Activated CD8-positive, alpha-beta T cell treated with anti-CD3 and anti-CD28 coated beads for 36 hours (primary cell): Measurements from ENCODE around the gene FAF1. TPM values are rescaled to one million over a fixed set of nuclear protein-coding genes. Genes with fewer than 3 reads are reported as not detected.

Experiments used
- ATAC-seq: fragments of 200-7000 bp; cut with Tn5 transposase; one replicate; pipeline ENCODE4 v1.10.0; 2021; ENCODE audit warnings: mild to moderate bottlenecking, moderate library complexity
- CTCF ChIA-PET: fragments of 350-600 bp; sonication (Branson Sonifier 250); formaldehyde crosslinking; loops from one replicate; lab custom pipeline; 2021; ENCODE audit warnings: antibody characterized with exemption; lab: Charles Lee
- POLR2A ChIA-PET: fragments of 350-600 bp; sonication (Branson Sonifier 250); formaldehyde crosslinking; loops from one replicate; lab custom pipeline; 2021; ENCODE audit warnings: antibody characterized with exemption; lab: Charles Lee
- DNase-seq: peaks from one replicate; pipeline ENCODE4 v3.0.0-alpha.2; 2020
- H3K27ac Mint-ChIP-seq: one replicate; pipeline ENCODE4 v1.8.0; 2021; ENCODE audit warnings: mild to moderate bottlenecking, mixed read lengths
- H3K27me3 Mint-ChIP-seq: one replicate; pipeline ENCODE4 v1.8.0; 2021; ENCODE audit warnings: mixed read lengths
- H3K36me3 Mint-ChIP-seq: one replicate; pipeline ENCODE4 v1.8.0; 2021; ENCODE audit warnings: low read depth, mixed read lengths
- H3K4me1 Mint-ChIP-seq: one replicate; pipeline ENCODE4 v1.8.0; 2021; ENCODE audit warnings: low read depth, mixed read lengths
- H3K4me3 Mint-ChIP-seq: one replicate; pipeline ENCODE4 v1.8.0; 2021; ENCODE audit warnings: mild to moderate bottlenecking, moderate library complexity, mixed read lengths
- H3K9me3 Mint-ChIP-seq: one replicate; pipeline ENCODE4 v1.8.0; 2021; ENCODE audit warnings: mixed read lengths
- intact Hi-C: fragments of 100-400 bp; cut with micrococcal nuclease; formaldehyde crosslinking; loops from one replicate; pipeline ENCODE4 v1.10.0; 2022
- total RNA-seq, 2 experiments: library from RNA; stranded (reverse); gene quantifications; one replicate each; pipeline ENCODE4 v1.2.3, GENCODE V29; 2021
- TF ChIP-seq, protein P1 (sequence below): fragments of 200-600 bp; IDR thresholded peaks from one replicate; pipeline ENCODE4 v1.8.0; 2022; ENCODE audit warnings: antibody characterized with exemption, mild to moderate bottlenecking

FAF1 gene
- total RNA-seq, 2 experiments from 2014 or later = 82.2 to 87.0 TPM

DNA sequence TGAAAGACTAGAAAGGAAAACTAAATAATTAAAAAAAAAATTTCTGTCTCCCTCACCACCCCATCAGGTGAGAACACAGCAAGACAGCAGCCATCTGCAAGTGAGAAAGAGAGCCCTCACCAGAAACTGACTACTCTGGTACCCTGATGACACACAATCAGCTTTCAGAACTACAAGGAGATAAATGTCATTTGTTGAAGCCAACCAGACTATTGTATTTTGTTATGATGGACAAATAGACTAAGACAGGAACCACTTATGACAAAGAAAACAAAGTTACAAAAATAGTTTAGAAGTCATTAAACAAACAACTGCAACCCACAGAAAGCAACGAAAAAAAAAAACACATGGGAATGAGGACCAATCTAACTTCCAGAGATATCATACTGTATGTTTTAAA, 98.3 kb downstream of the FAF1 start:
- TF ChIP-seq, protein P1, sequence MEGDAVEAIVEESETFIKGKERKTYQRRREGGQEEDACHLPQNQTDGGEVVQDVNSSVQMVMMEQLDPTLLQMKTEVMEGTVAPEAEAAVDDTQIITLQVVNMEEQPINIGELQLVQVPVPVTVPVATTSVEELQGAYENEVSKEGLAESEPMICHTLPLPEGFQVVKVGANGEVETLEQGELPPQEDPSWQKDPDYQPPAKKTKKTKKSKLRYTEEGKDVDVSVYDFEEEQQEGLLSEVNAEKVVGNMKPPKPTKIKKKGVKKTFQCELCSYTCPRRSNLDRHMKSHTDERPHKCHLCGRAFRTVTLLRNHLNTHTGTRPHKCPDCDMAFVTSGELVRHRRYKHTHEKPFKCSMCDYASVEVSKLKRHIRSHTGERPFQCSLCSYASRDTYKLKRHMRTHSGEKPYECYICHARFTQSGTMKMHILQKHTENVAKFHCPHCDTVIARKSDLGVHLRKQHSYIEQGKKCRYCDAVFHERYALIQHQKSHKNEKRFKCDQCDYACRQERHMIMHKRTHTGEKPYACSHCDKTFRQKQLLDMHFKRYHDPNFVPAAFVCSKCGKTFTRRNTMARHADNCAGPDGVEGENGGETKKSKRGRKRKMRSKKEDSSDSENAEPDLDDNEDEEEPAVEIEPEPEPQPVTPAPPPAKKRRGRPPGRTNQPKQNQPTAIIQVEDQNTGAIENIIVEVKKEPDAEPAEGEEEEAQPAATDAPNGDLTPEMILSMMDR = no peak
- ChIA-PET CTCF (interaction anchor here (1.8 to 3.0 kb wide), 2 partner anchors 11 to 87 kb away, joined by 8 to 11 read pairs; no protein-coding TSS in a partner anchor), POLR2A (no interaction called here)
- peaks cover 18% of the 10 kb centered on the region for H3K4me1 Mint-ChIP-seq
- H3K9me3 Mint-ChIP-seq = peaks cover 38% of the 10 kb centered on the region
- no peak overlapping the region for H3K27ac Mint-ChIP-seq
- no peak for ATAC-seq
- H3K36me3 Mint-ChIP-seq = peaks cover 27% of the 10 kb centered on the region
- intact Hi-C loops = no loop called here
- H3K27me3 Mint-ChIP-seq = no peaks in the 10 kb centered on the region
- DNase-seq = no peak
- no peak overlapping the region for H3K4me3 Mint-ChIP-seq

DNA sequence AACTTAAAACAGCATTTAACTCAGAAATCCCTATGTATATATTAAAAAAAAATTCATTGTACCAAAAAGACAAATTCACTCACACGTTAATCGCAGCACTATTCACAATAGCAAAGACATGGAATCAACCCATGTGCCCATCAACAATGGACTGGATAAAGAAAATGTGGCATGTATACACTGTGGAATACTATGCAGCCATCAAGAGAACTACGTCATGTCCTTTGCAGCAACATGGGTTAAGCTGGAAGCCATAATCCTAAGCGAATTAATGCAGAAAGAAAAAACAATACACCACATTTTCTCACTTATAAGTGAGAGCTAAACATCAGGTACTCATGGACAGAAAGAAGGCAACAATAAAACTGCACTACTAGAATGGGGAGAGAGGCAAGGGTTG, 99.4 kb downstream of the FAF1 start:
- Mint-ChIP-seq H3K27me3 (no peaks in the 10 kb centered on the region), H3K27ac (no peak overlapping the region), H3K9me3 (peaks cover 28% of the 10 kb centered on the region), H3K4me3 (no peak overlapping the region), H3K4me1 (peaks cover 18% of the 10 kb centered on the region), H3K36me3 (peaks cover 19% of the 10 kb centered on the region)
- TF ChIP-seq, protein P1 = no peak
- DNase-seq (no peak), ATAC-seq (no peak)
- intact Hi-C loops = no loop called here
- POLR2A ChIA-PET = no interaction called here
- CTCF ChIA-PET = interaction anchor here (1.4 kb wide), 1 partner anchor 14 kb away, joined by 3 read pairs; no protein-coding TSS in a partner anchor

DNA sequence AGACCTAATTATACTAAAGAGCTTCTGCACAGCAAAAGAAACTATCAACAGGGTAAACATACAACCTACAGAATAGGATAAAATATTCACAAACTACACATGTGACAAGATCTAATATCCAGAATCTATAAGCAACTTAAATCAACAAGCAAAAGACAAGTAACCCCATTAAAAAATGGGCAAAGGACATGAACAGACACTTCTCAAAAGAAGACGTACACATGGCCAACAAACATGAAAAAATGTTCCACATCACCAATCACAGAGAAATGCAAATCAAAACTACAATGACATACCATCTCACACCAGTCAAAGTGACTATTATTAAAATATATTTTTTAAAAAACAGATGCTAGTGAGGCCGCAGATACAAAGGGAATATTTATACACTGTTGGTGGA, 99.8 kb downstream of the FAF1 start:
- POLR2A ChIA-PET = no interaction called here
- peaks cover 28% of the 10 kb centered on the region for H3K9me3 Mint-ChIP-seq
- H3K27me3 Mint-ChIP-seq = no peaks in the 10 kb centered on the region
- peaks cover 19% of the 10 kb centered on the region for H3K36me3 Mint-ChIP-seq
- intact Hi-C loops = no loop called here
- no peak for DNase-seq
- peaks cover 18% of the 10 kb centered on the region for H3K4me1 Mint-ChIP-seq
- H3K4me3 Mint-ChIP-seq = no peak overlapping the region
- CTCF ChIA-PET = interaction anchor here (1.4 kb wide), 1 partner anchor 14 kb away, joined by 3 read pairs; no protein-coding TSS in a partner anchor
- no peak overlapping the region for H3K27ac Mint-ChIP-seq
- TF ChIP-seq, protein P1 = no peak
- ATAC-seq = no peak

DNA sequence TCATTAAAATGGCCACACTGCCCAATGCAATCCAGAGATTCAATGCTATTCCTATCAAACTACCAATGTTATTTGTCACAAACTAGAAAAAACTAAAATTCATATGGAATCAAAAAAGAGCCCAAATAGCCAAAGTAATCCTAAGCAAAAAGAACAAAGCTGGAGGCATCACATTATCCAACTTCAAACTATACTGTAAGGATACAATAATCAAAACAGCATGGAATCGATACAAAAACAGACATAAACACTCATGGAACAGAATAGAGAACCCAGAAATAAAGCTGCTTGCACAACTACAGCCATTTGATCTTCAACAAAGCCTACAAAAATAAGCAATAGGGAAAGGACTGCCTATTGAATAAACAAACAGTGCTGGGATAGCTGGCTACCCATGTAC, 100.4 kb downstream of the FAF1 start:
- peaks cover 28% of the 10 kb centered on the region for H3K9me3 Mint-ChIP-seq
- H3K27ac Mint-ChIP-seq = no peak overlapping the region
- POLR2A ChIA-PET = no interaction called here
- DNase-seq (no peak), ATAC-seq (no peak)
- intact Hi-C loops = no loop called here
- H3K27me3 Mint-ChIP-seq = no peaks in the 10 kb centered on the region
- CTCF ChIA-PET = interaction anchor here (1.4 kb wide), 1 partner anchor 15 kb away, joined by 3 read pairs; no protein-coding TSS in a partner anchor
- H3K4me3 Mint-ChIP-seq = no peak overlapping the region
- TF ChIP-seq, protein P1 = no peak
- peaks cover 18% of the 10 kb centered on the region for H3K4me1 Mint-ChIP-seq
- peaks cover 19% of the 10 kb centered on the region for H3K36me3 Mint-ChIP-seq

DNA sequence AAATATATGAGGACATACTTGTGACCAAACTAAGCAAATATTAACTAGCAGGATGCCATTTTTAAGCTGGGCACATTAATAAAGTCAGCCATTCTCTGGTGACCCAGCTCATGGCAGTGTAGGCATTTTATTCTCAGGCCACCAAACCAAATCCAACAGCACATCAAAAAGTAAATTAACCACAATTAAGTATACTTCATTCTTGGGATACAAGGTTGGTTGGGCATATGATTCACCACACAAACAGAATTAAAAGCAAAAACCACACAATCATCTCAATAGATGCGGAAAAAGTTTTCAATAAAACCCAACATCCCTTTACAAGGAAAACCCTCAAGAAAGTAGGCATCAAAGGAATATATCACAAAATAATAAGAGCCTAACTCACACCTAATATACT, 101.3 kb downstream of the FAF1 start:
- Mint-ChIP-seq H3K4me1 (peaks cover 18% of the 10 kb centered on the region), H3K36me3 (peaks cover 19% of the 10 kb centered on the region), H3K4me3 (no peak overlapping the region), H3K27me3 (no peaks in the 10 kb centered on the region), H3K27ac (no peak overlapping the region), H3K9me3 (peaks cover 28% of the 10 kb centered on the region)
- ATAC-seq (no peak), DNase-seq (no peak)
- TF ChIP-seq, protein P1 = no peak
- ChIA-PET POLR2A (no interaction called here), CTCF (interaction anchor here (1.3 to 1.5 kb wide), 2 partner anchors 14 to 333 kb away, joined by 6 to 7 read pairs; no protein-coding TSS in a partner anchor)
- intact Hi-C loops = no loop called here
